Liver (tissue), 9 donors: ENCODE data around the gene ZNF473. TPM values are rescaled to one million over a fixed set of nuclear protein-coding genes. Genes with fewer than 3 reads are reported as not detected.

Source experiments
- DNase-seq: peaks from one replicate; pipeline ENCODE4 v3.0.0-alpha.2; 2017; ENCODE audit warnings: low spot score
- H3K27ac ChIP-seq, 2 donors: one replicate each; pipeline ENCODE4 v1.7.0; 2013; ENCODE audit warnings: inconsistent platforms in 2 of 2, low read length in 2 of 2, control low read depth in 1 of 2, low read depth in 1 of 2, mild to moderate bottlenecking in 1 of 2
- H3K27me3 ChIP-seq, 4 donors: one replicate each; pipeline versions ENCODE4 v1.6.1 to v1.7.0; 2013; ENCODE audit warnings: low read length in 3 of 4, inconsistent platforms in 1 of 4, mild to moderate bottlenecking in 1 of 4, moderate library complexity in 1 of 4; ENCODE audit not compliant: control insufficient read depth in 4 of 4, insufficient read depth in 4 of 4
- H3K36me3 ChIP-seq, 4 donors: one replicate each; pipeline versions ENCODE4 v1.6.1 to v1.7.0; 2013; ENCODE audit warnings: low read length in 3 of 4, mild to moderate bottlenecking in 3 of 4, low read depth in 1 of 4, moderate library complexity in 1 of 4; ENCODE audit not compliant: control insufficient read depth in 4 of 4, insufficient read depth in 3 of 4
- H3K4me1 ChIP-seq, 4 donors: one replicate each; pipeline versions ENCODE4 v1.6.1 to v1.7.0; 2013; ENCODE audit warnings: low read length in 3 of 4, mild to moderate bottlenecking in 3 of 4, moderate library complexity in 1 of 4; ENCODE audit not compliant: control insufficient read depth in 4 of 4, insufficient read depth in 4 of 4
- H3K4me3 ChIP-seq, 3 donors: one replicate each; pipeline versions ENCODE4 v1.6.1 to v1.7.0; 2013; ENCODE audit warnings: low read length in 3 of 3, control low read depth in 1 of 3, low read depth in 1 of 3, mild to moderate bottlenecking in 1 of 3
- H3K9ac ChIP-seq, 2 donors: one replicate each; pipeline ENCODE4 v1.7.0; 2013; ENCODE audit warnings: low read length in 2 of 2, mild to moderate bottlenecking in 2 of 2, moderate library complexity in 2 of 2, control low read depth in 1 of 2, low read depth in 1 of 2
- H3K9me3 ChIP-seq, 4 donors: one replicate each; pipeline versions ENCODE4 v1.6.1 to v1.7.0; 2013; ENCODE audit warnings: low read length in 3 of 4; ENCODE audit not compliant: control insufficient read depth in 4 of 4
- ATF3 ChIP-seq: IDR thresholded peaks from 2 replicates; pipeline ENCODE4 v1.6.1; 2016; ENCODE audit warnings: antibody characterized with exemption
- CTCF ChIP-seq: fragments of 150-350 bp; IDR thresholded peaks from 2 replicates; pipeline ENCODE4 v1.5.1; 2017; ENCODE audit warnings: improper control_type of control experiment, low read depth, low read length; ENCODE audit not compliant: missing input control
- EGR1 ChIP-seq, 2 donors: IDR thresholded peaks; 2 replicates each; pipeline ENCODE4 v1.6.1; 2016 to 2018; ENCODE audit warnings: antibody characterized with exemption in 2 of 2, low read depth in 2 of 2
- FOXA1 ChIP-seq: IDR thresholded peaks from 2 replicates; pipeline ENCODE4 v1.6.1; 2016; ENCODE audit warnings: antibody characterized with exemption
- FOXA2 ChIP-seq: IDR thresholded peaks from 2 replicates; pipeline ENCODE4 v1.6.1; 2016; ENCODE audit warnings: antibody characterized with exemption
- GABPA ChIP-seq, 2 donors: IDR thresholded peaks in 1 of 2; conservative IDR thresholded peaks in 1 of 2; 2 replicates each; pipeline ENCODE4 v1.6.1; 2016; ENCODE audit warnings: antibody characterized with exemption in 2 of 2, mild to moderate bottlenecking in 1 of 2, moderate library complexity in 1 of 2
- HNF4A ChIP-seq, 2 donors: conservative IDR thresholded peaks; 2 replicates each; pipeline ENCODE4 v1.6.1; 2016; ENCODE audit warnings: antibody characterized with exemption in 2 of 2, mild to moderate bottlenecking in 2 of 2
- HNF4G ChIP-seq: IDR thresholded peaks from 2 replicates; pipeline ENCODE4 v1.6.1; 2016; ENCODE audit warnings: antibody characterized with exemption
- JUND ChIP-seq, 2 donors: IDR thresholded peaks; 2 replicates each; pipeline ENCODE4 v1.6.1; 2016; ENCODE audit warnings: antibody characterized with exemption in 2 of 2
- NR2F2 ChIP-seq: IDR thresholded peaks from 2 replicates; pipeline ENCODE4 v1.6.1; 2016; ENCODE audit warnings: antibody characterized with exemption
- RXRA ChIP-seq, 2 donors: IDR thresholded peaks; 2 replicates each; pipeline ENCODE4 v1.6.1; 2017 to 2018; ENCODE audit warnings: antibody characterized with exemption in 2 of 2, mild to moderate bottlenecking in 1 of 2
- SP1 ChIP-seq: IDR thresholded peaks from 2 replicates; pipeline ENCODE4 v1.6.1; 2018; ENCODE audit warnings: antibody characterized with exemption, mild to moderate bottlenecking
- TAF1 ChIP-seq: conservative IDR thresholded peaks from 2 replicates; pipeline ENCODE4 v1.6.1; 2016; ENCODE audit warnings: antibody characterized with exemption, mild to moderate bottlenecking
- YY1 ChIP-seq: IDR thresholded peaks from 2 replicates; pipeline ENCODE4 v1.6.1; 2016; ENCODE audit warnings: antibody characterized with exemption, mild to moderate bottlenecking
- ZBTB33 ChIP-seq: IDR thresholded peaks from 2 replicates; pipeline ENCODE4 v1.6.1; 2016; ENCODE audit warnings: antibody characterized with exemption
- WGBS: extraction: QIAGEN DNeasy Blood & Tissue Kit; methylation state at CpG from one replicate; pipeline ENCODE4 v1.1.7; 2013; 5-methylcytosine and 5-hydroxymethylcytosine counted together
- polyA plus RNA-seq, 2 donors: library from polyadenylated mRNA; stranded (reverse) in 1 of 2; unstranded in 1 of 2; fragments of 200-250 nt in 1 of 2; fragments of >200 nt in 1 of 2; fragmentation: Nextera tagmentation in 1 of 2; extraction: Ambion mirVana in 1 of 2; gene quantifications; one replicate each; pipeline versions ENCODE4 v1.2.1 to v1.2.3, GENCODE V29; 2013 to 2015
- total RNA-seq, 2 donors: library from RNA; depleted of rRNA; stranded (reverse); fragments of >200 nt; gene quantifications; one replicate each; pipeline ENCODE4 v1.2.3, GENCODE V29; 2014
- donor health status: healthy.
- donor health status: healthy.
- donor health status: healthy.
- donor health status: healthy.
- donor health status: healthy.

The ZNF473 gene
- total and polyA plus RNA-seq, 4 donors, result 0.92 to 4.0 (median 2.8) TPM

- no peak for TF ChIP-seq ZBTB33
- TF ChIP-seq FOXA2, result no peak
- TF ChIP-seq YY1, result no peak
- no peak for TF ChIP-seq SP1
- TF ChIP-seq EGR1 (IDR thresholded peaks at IDR 0.05; ENCODE audit: low read depth in 2 of 2), result no peak
Observed at GRCh38 chr19:50022823-50023222, 3.0 kb upstream of the ZNF473 start (continued).

GRCh38 chr19:50024719-50025021 is 1.1 kb upstream of the ZNF473 start:
- no peak for DNase-seq
- under 1% methylated on average over 10 of the region's 10 CpGs for WGBS
- no peaks in the 10 kb centered on the region for H3K27me3 ChIP-seq

More at GRCh38 chr19:50024719-50025021, 1.1 kb upstream of the ZNF473 start:
- Histone ChIP-seq H3K27ac (peak overlapping the region; percentile 78 to 86), H3K4me1 (peaks cover 7 to 26% (median 21%) of the 10 kb centered on the region in 4 donors), H3K9ac (peak overlapping the region; percentile 46 to 82), H3K4me3 (peak overlapping the region; percentile 80 to 87 (median 81)), H3K36me3 (peaks cover 0 to 5% (median 0%) of the 10 kb centered on the region in 4 donors), H3K9me3 (no peaks in the 10 kb centered on the region)
- no peak for TF ChIP-seq EGR1 (IDR thresholded peaks at IDR 0.05; ENCODE audit: low read depth in 2 of 2)
- no peak for TF ChIP-seq ATF3
- no peak for TF ChIP-seq YY1
- no peak for TF ChIP-seq TAF1
- TF ChIP-seq JUND (IDR thresholded peaks at IDR 0.05), result no peak
- no peak for TF ChIP-seq FOXA1
- TF ChIP-seq GABPA (IDR thresholded peaks at IDR 0.05 in 1 of 2, conservative IDR thresholded peaks at IDR 0.05 in 1 of 2), result no peak
- TF ChIP-seq FOXA2, result no peak
- no peak for TF ChIP-seq HNF4A (conservative IDR thresholded peaks at IDR 0.05)
- no peak for TF ChIP-seq CTCF
- no peak for TF ChIP-seq NR2F2
- no peak for TF ChIP-seq HNF4G
- TF ChIP-seq ZBTB33, result no peak
- TF ChIP-seq RXRA (IDR thresholded peaks at IDR 0.05), result no peak
